Activated naive CD4-positive, alpha-beta T cell (primary cell): ENCODE data around the gene DBNL.
A peak's percentile ranks its signal among the peaks of the same experiment; 100 is the strongest.

ENCODE experiments used
- DNase-seq, 4 experiments: peaks; one replicate each; lab custom pipeline; 2025; lab: John Stamatoyannopoulos, UW

The DBNL gene

DNA sequence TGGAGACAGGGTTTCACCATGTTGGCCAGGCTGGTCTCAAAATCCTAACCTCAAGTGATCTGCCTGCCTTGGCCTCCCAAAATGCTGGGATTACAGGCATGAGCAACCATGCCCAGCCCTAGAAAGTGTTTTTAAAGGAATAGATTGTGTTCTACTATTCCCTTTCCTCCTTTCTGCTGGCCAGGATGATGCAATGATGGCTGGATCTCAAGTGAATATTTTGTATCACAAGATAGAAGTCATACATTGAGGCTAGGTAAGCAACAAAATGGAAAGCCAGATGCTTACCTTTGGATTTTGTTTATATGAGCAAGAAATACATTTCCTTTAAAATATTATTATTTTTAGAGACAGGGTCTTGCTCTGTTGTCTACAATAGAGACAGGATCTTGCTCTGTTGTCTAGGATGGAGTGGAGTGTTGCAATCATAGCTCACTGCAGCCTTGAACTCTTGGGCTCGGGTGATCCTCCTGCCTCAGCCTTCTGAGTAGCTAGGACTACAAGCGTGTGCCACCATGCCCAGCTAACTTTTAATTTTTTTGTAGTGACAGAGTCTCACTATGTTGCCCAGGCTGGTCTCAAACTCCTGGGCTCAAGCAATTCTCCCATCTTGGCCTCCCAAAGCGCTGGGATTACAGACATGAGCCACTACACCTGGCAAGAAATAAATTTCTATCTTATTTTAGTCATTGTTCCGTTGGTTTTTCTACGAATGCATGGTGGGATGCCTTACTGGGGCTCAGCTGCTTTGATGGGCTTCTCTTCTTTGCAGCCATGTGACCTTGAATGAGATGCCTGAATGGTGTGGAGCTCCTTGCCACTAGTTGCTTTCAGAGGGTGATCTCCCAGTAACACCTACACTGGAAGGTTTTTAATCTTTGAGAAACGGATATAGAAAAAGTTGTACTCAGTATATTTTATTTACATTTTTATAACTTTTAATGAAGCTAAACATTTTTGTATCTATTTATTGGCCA, 53.9 kb downstream of the DBNL start:
- DNase-seq = no peak

GRCh38 chr7:44099669-44100068, 55.2 kb downstream of the DBNL start:
- no peak for DNase-seq

- no peak for DNase-seq
Observed at GRCh38 chr7:44100458-44101302, 56.2 kb downstream of the DBNL start.

- no peak for DNase-seq
Observed at GRCh38 chr7:44101303-44101965, 56.9 kb downstream of the DBNL start.

GRCh38 chr7:44101966-44102845, 57.7 kb downstream of the DBNL start:
- no peak for DNase-seq

DNA sequence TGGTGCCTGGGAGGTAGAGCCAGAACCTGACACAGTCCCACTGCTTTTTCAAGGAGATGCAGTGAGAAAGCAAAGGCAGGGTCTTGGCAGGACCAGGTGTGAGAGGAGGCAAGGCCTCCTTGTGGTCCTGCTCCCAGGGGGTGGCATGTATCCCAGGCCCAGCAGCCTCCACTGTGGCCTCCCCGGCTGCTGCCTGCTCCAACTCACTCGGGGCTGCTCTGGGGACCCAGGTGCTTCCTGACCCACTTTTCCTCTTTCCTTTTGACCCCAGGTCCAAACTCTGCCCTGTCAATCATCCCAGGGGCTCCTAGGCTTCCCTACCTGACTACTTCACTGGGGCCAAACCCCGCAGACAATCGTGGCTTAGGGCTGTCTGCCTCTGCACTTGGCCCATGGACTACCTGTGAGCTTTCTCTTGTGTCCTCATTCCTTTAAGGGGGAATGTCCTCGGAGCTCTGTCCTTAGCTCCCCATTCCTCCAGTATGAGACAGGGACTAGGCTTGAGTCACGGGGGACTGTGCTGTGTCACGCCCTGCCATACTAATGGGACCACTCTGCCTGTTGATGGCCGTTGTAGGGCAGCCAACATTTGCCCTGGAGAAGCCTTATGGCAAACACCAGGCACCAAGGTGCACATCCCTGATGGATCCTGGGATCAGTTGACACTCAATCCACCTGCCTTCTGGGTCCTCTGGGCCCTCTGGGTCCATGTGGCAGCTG, 58.5 kb downstream of the DBNL start:
- no peak for DNase-seq

- DNase-seq = no peak
Observed at GRCh38 chr7:44103566-44103922, 59.0 kb downstream of the DBNL start.

- DNase-seq = peak in 1 of 4 experiments; percentile 34
Observed at GRCh38 chr7:44103923-44104859, 59.7 kb downstream of the DBNL start, which contains the start of gene AEBP1. Gene AEBP1, plus strand, starts transcription at chr7:44104345. Its CDS starts 321 bp downstream, at chr7:44104666.

- DNase-seq = no peak
Observed at GRCh38 chr7:44104860-44105771, 60.6 kb downstream of the DBNL start.

DNA sequence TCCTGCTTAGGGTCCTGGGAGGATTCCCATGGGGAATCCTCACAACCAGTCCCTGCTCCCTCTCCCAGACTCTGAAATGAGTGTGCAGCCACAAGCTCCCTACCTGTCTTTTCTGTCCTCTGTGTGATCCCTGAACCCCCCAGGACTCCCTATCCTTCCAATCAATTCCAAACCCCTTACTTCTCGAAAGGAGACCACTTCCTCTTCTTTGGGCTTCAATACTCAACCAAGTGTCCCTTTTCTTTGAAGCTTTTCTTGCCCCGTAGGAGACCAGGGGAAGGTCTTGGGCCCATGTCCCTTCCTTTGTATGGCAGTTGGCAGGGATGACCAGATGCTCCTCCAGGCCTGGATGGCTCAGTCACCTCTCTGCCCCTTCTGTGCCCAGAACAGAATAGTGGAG, 61.3 kb downstream of the DBNL start:
- no peak for DNase-seq

DNA sequence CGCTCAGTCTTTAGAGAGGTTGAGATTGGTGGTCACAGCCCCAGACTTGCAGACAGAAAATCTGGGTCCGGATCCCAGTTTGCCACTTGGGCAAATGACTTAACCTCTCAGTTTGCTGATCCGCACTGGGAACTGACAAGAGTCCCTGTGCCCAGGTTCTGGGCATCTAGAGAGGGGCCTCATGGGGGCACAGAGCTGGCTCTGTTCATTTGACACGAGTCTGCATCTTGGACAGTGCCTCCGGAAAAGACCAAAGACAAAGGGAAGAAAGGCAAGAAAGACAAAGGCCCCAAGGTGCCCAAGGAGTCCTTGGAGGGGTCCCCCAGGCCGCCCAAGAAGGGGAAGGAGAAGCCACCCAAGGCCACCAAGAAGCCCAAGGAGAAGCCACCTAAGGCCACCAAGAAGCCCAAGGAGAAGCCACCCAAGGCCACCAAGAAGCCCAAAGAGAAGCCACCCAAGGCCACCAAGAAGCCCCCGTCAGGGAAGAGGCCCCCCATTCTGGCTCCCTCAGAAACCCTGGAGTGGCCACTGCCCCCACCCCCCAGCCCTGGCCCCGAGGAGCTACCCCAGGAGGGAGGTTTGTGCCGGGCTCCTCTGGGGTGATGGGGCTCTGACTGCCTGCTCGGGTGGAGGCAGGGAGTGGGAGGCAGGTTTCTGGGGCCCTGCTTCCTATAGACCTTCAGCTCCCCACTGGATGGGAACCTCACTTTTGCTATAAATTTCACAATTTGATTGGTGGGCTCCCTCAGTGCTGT, 62.0 kb downstream of the DBNL start:
- no peak for DNase-seq

DNA sequence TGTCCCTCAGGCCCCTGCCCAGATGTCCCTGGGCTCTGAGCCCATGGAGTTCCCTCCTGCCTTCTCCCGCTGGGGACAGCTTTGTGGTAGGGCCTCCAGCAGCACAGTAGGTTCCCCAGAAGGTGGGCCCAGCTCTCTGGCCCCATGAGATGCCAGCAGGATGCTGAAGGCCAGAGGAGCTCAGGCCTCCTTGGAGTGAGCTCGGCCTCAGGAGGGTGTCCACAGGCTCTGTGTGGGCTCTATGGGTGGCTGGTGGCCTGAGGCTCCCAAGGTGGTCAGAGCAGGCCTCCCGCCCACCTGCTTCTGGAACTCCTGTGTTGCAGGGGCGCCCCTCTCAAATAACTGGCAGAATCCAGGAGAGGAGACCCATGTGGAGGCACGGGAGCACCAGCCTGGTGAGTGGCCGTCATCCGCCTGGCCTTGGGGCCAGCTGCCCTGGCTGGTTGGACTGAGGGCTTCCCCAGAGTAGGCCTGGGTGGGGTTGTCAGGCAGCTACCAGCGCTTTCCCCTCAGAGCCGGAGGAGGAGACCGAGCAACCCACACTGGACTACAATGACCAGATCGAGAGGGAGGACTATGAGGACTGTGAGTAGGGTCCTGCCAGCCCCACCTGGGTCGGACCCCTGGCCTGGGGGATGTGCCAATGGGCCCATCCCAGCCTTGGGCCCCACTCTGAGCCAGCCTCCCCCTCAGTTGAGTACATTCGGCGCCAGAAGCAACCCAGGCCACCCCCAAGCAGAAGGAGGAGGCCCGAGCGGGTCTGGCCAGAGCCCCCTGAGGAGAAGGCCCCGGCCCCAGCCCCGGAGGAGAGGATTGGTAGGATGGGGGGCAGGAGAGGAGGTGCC, 62.8 kb downstream of the DBNL start:
- DNase-seq = no peak

DNA sequence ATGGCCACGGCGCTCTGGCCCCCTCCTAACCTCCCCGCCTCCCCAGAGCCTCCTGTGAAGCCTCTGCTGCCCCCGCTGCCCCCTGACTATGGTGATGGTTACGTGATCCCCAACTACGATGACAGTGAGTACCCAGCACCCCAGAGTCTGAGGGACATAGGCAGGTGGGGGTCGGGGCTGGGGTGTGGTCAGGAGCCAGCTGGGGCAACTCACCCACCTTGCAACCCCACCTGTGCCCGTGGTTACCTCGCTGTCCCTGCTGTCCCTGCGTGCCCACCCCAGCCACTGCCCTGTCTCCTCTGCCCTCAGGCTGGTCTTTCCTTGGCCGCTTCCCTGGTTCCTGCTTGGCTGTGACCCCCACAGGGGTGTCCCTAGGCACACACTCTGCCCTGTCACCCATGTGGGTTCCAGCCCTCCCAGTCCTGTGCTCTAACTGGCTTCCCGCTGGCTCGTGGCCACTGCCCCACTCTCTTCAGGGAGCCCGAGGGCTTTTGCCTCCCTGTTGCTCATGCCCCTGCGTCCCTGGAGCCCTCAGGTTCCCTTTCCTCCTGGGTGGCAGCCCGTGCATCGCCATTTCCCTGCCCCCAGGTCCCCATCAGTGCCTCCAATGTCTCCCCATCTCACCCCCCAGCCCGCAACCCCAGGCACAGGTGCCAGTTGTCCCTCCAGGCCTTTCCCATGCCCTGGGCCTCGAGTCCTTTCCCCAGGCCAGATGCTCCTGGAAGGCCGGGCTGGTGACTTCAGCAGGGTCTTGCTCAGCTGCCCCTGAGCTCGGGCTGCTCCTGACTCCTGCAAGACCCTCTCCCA, 63.7 kb downstream of the DBNL start:
- no peak for DNase-seq

DNA sequence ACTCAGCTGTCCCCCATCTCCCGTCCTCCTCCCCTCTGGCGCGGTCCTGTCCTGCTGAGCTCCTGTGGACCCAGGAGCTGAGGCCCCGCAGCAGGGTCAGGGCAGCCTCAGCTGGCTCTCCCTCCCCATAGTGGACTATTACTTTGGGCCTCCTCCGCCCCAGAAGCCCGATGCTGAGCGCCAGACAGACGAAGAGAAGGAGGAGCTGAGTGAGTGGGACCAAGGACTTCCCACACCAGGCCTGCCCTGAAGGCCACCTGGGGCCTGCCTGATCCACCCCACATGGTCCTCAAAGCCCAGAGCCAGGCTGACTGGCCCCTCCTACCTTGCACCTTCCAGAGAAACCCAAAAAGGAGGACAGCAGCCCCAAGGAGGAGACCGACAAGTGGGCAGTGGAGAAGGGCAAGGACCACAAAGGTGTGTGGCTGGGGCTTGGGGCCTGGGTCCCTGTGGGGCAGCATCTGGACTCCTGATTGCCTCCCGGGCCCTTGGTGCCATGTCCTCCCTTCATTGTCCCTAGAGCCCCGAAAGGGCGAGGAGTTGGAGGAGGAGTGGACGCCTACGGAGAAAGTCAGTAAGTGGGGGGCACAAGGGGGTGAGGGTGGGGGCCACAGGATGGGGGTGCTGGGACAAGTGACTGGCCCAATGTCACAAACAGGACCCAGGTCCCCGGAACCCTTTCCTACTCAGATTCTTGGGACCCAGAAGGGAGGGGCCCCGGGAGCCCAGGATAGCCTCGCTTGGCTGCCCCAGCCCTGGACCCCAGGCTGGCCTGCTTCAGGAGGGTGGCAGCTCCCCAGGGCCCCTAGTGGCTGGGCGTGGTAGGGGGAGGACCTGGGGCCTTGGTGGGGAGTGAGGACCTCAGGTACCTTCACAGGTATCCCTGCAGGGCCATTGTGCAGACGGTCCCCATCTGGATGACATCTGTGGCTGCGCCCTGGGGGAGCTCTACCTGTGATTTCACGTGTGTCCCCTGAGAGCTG, 64.6 kb downstream of the DBNL start:
- DNase-seq = no peak

DNA sequence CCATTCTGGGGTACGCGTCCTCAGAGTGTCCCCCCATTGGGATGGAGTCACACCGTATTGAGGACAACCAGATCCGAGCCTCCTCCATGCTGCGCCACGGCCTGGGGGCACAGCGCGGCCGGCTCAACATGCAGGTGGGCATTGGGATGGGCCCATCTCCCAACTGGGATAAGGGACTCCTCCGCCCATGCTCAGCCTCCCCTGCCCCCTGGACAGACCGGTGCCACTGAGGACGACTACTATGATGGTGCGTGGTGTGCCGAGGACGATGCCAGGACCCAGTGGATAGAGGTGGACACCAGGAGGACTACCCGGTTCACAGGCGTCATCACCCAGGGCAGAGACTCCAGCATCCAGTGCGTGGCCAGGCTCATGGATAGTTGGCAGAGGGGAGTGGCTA, 65.5 kb downstream of the DBNL start:
- no peak for DNase-seq
